CMK (cell line): ENCODE results near the gene SEC23IP.
A peak's percentile ranks its signal among the peaks of the same experiment; 100 is the strongest.
"Not testable (repeated sequence)": the region's sequence is repeated elsewhere in the genome, so short reads cannot be mapped to it uniquely, and the experiment has no call there.

Experiments used
- DNase-seq: peaks from one replicate; pipeline ENCODE4 v3.0.0-alpha.2; 2010; ENCODE audit warnings: low read depth

SEC23IP gene

GRCh38 chr10:119892188-119893065 is at the start of gene SEC23IP:
SEC23IP (plus strand) TSS chr10:119892730; CDS start chr10:119892783, 53 bp downstream.
- peak; percentile 75 for DNase-seq

- DNase-seq = no peak
These were observed 46.9 kb upstream of the SEC23IP start for GRCh38 chr10:119845656-119846055.

GRCh38 chr10:119849031-119849789 is 43.3 kb upstream of the SEC23IP start:
- DNase-seq = no peak

- DNase-seq = no peak
These were observed 42.6 kb upstream of the SEC23IP start for GRCh38 chr10:119849944-119850343.

- DNase-seq = no peak
These were observed 40.3 kb upstream of the SEC23IP start for GRCh38 chr10:119852277-119852676.

- DNase-seq = no peak
These were observed 39.7 kb upstream of the SEC23IP start for GRCh38 chr10:119852822-119853221.

GRCh38 chr10:119853574-119853973 is 39.0 kb upstream of the SEC23IP start:
- no peak for DNase-seq

GRCh38 chr10:119858063-119858462 is 34.5 kb upstream of the SEC23IP start:
- DNase-seq = no peak

GRCh38 chr10:119859420-119860258 is 32.9 kb upstream of the SEC23IP start:
- DNase-seq = no peak

GRCh38 chr10:119860866-119861607 is 31.5 kb upstream of the SEC23IP start:
- no peak for DNase-seq

- no peak for DNase-seq
These were observed 30.0 kb upstream of the SEC23IP start for GRCh38 chr10:119862524-119862923.

GRCh38 chr10:119863951-119864565 is 28.5 kb upstream of the SEC23IP start:
- DNase-seq = no peak

- no peak for DNase-seq
These were observed 26.8 kb upstream of the SEC23IP start for GRCh38 chr10:119865699-119866240.

- no peak for DNase-seq
These were observed 25.2 kb upstream of the SEC23IP start for GRCh38 chr10:119867317-119867716.

- DNase-seq = not testable (repeated sequence)
These were observed 23.1 kb upstream of the SEC23IP start for GRCh38 chr10:119869398-119869797.

- DNase-seq = no peak
These were observed 20.5 kb upstream of the SEC23IP start for GRCh38 chr10:119871881-119872609.

- no peak for DNase-seq
These were observed 20.0 kb upstream of the SEC23IP start, which contains the start of gene MCMBP for GRCh38 chr10:119872610-119872859. MCMBP (minus strand) TSS chr10:119872843; CDS start chr10:119872584, 259 bp downstream.

GRCh38 chr10:119872860-119873681 is 19.5 kb upstream of the SEC23IP start:
- peak; percentile 60 for DNase-seq

GRCh38 chr10:119878524-119878923 is 14.0 kb upstream of the SEC23IP start:
- no peak for DNase-seq
